Naive thymus-derived CD8-positive, alpha-beta T cell (primary cell): Measurements from ENCODE around the gene CACNA1C. TPM values are rescaled to one million over a fixed set of nuclear protein-coding genes. Genes with fewer than 3 reads are reported as not detected.

Source experiments
- ATAC-seq, 2 donors: fragments of 150-1000 bp; cut with Tn5 transposase in 1 of 2; sonication (Bioruptor Pico), chemical (Tn5 transposase) in 1 of 2; 1 replicate in 1 of 2; 2 replicates in 1 of 2; pipeline ENCODE4 v1.10.0; 2021; ENCODE audit warnings: mild to moderate bottlenecking in 2 of 2, moderate library complexity in 2 of 2
- POLR2A ChIA-PET: fragments of 350-600 bp; sonication (Branson Sonifier 250); formaldehyde crosslinking; loops from one replicate; lab custom pipeline; 2021; ENCODE audit warnings: antibody characterized with exemption; lab: Charles Lee
- DNase-seq, 10 donors: peaks; one replicate each; pipeline versions ENCODE4 v3.0.0 to v3.0.0-alpha.2; 2020 to 2022
- H3K27ac Mint-ChIP-seq, 10 donors: one replicate each; pipeline ENCODE4 v1.8.0; 2020 to 2022; ENCODE audit warnings: mild to moderate bottlenecking in 10 of 10, mixed read lengths in 10 of 10, moderate library complexity in 4 of 10, inconsistent platforms in 1 of 10
- H3K27me3 Mint-ChIP-seq, 5 donors: one replicate each; pipeline ENCODE4 v1.8.0; 2021 to 2022; ENCODE audit warnings: mixed read lengths in 5 of 5
- H3K36me3 Mint-ChIP-seq, 3 donors: one replicate each; pipeline ENCODE4 v1.8.0; 2020 to 2022; ENCODE audit warnings: mixed read lengths in 3 of 3, mild to moderate bottlenecking in 2 of 3, inconsistent platforms in 1 of 3
- H3K4me1 Mint-ChIP-seq, 4 donors: one replicate each; pipeline ENCODE4 v1.8.0; 2021 to 2022; ENCODE audit warnings: mixed read lengths in 4 of 4
- H3K4me3 Mint-ChIP-seq, 10 donors: one replicate each; pipeline ENCODE4 v1.8.0; 2020 to 2022; ENCODE audit warnings: mild to moderate bottlenecking in 10 of 10, mixed read lengths in 10 of 10, moderate library complexity in 6 of 10, inconsistent platforms in 1 of 10
- H3K9me3 Mint-ChIP-seq, 9 donors: one replicate each; pipeline ENCODE4 v1.8.0; 2020 to 2022; ENCODE audit warnings: mixed read lengths in 9 of 9, mild to moderate bottlenecking in 3 of 9, inconsistent platforms in 1 of 9, moderate library complexity in 1 of 9
- polyA plus RNA-seq, 3 donors: library from polyadenylated mRNA; unstranded; fragments of 300-500 nt; fragmentation: Illumina TruSeq; gene quantifications; one replicate each; pipeline ENCODE4 v1.2.3, GENCODE V29; 2021
- total RNA-seq, 8 experiments: library from RNA in 2 of 8; stranded (reverse) in 2 of 8; gene quantifications; one replicate each; pipeline ENCODE4 v1.2.3 and lab custom pipeline; 2021 to 2026

Gene CACNA1C
- total and polyA plus RNA-seq, 5 experiments from 2014 or later, result 0.05 to 0.21 (median 0.16) TPM

DNA sequence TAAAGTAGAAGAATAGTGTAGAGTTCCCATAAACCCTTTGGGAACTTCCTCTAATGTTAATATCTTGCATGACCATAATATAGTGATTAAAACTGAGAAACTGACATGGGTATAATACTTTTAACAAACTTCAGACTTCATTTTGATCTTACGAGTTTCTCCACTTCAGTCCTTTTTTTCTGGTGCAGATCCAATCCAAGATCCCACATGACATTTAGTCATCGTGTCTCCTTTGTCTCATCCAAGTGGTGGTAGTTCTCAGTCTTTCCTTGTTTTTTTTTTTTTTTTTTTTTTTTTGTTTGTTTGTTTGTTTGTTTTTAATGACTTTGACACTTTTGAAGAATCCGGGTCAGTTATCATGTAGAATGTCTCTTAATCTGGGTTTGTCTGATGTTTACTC is 179.2 kb downstream of the CACNA1C start:
- Mint-ChIP-seq H3K27me3 (peaks cover 4 to 40% (median 22%) of the 10 kb centered on the region in 5 donors), H3K36me3 (no peaks in the 10 kb centered on the region), H3K27ac (no peak overlapping the region), H3K9me3 (peaks cover 0 to 13% (median 0%) of the 10 kb centered on the region in 9 donors), H3K4me3 (no peak overlapping the region), H3K4me1 (no peaks in the 10 kb centered on the region)
- POLR2A ChIA-PET, result no interaction called here
- DNase-seq (no peak), ATAC-seq (no peak)

DNA sequence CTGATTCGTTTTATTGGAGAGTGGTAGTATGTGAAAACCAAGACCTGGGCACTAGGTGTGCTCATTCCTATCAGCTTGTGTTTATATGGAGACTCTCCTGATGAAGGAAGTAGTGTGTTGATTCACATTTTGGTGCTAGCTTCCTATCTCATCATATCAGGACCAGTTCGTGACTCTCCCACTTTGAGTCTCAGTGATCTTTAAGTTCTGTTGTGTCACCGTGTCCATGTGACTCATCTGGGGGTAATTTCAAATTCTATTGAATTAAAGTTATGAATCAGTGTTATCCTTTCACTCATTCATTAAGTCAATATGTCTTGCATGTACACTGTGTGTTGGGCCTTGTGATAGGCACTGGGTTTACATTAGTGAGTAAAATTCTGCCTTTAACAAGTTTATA is 180.2 kb downstream of the CACNA1C start:
- Mint-ChIP-seq H3K9me3 (peaks cover 0 to 13% (median 0%) of the 10 kb centered on the region in 9 donors), H3K27ac (no peak overlapping the region), H3K36me3 (no peaks in the 10 kb centered on the region), H3K4me3 (no peak overlapping the region), H3K27me3 (peaks cover 4 to 40% (median 22%) of the 10 kb centered on the region in 5 donors), H3K4me1 (no peaks in the 10 kb centered on the region)
- no peak for DNase-seq
- ATAC-seq, result no peak
- POLR2A ChIA-PET, result no interaction called here

GRCh38 chr12:2234091-2234490 is 181.3 kb downstream of the CACNA1C start:
- ATAC-seq, result no peak
- H3K27me3 Mint-ChIP-seq, result peaks cover 4 to 31% (median 17%) of the 10 kb centered on the region in 5 donors
- no peak overlapping the region for H3K27ac Mint-ChIP-seq
- peaks cover 0 to 7% (median 0%) of the 10 kb centered on the region in 9 donors for H3K9me3 Mint-ChIP-seq
- H3K36me3 Mint-ChIP-seq, result no peaks in the 10 kb centered on the region
- DNase-seq, result no peak
- POLR2A ChIA-PET, result no interaction called here
- peaks cover 0 to 1% (median 0%) of the 10 kb centered on the region in 4 donors for H3K4me1 Mint-ChIP-seq
- no peak overlapping the region for H3K4me3 Mint-ChIP-seq

- Mint-ChIP-seq H3K27me3 (peaks cover 0 to 24% (median 17%) of the 10 kb centered on the region in 5 donors), H3K4me1 (peaks cover 0 to 1% (median 0%) of the 10 kb centered on the region in 4 donors), H3K27ac (no peak overlapping the region), H3K36me3 (no peaks in the 10 kb centered on the region), H3K9me3 (no peaks in the 10 kb centered on the region), H3K4me3 (no peak overlapping the region)
- DNase-seq (no peak), ATAC-seq (no peak)
- POLR2A ChIA-PET, result no interaction called here
Measured at GRCh38 chr12:2234646-2235350, 182.0 kb downstream of the CACNA1C start.

GRCh38 chr12:2236506-2237294 is 183.9 kb downstream of the CACNA1C start:
- H3K36me3 Mint-ChIP-seq, result no peaks in the 10 kb centered on the region
- DNase-seq, result no peak
- no peaks in the 10 kb centered on the region for H3K9me3 Mint-ChIP-seq
- H3K4me3 Mint-ChIP-seq, result no peak overlapping the region
- H3K27ac Mint-ChIP-seq, result no peak overlapping the region
- POLR2A ChIA-PET, result no interaction called here
- H3K27me3 Mint-ChIP-seq, result peaks cover 1 to 23% (median 15%) of the 10 kb centered on the region in 5 donors
- no peak for ATAC-seq
- H3K4me1 Mint-ChIP-seq, result peaks cover 0 to 1% (median 0%) of the 10 kb centered on the region in 4 donors

DNA sequence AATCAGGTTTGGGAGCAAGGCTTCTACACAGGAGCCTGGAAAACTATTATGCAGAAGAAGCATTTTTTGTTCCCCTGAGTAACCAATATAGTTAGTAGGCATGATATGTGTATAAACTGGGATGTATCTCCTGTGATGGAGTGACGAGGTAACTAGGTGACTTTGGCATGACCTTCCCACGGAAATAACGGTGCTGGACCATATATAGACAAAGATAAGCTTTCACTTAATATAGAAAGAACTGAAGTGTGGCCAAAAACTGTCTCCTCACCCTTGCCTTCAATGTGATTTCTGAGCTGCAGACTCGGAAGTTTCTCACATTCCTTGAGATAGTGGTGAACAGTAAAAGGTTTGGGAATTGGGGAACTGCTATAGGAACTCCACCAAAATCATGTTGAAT is 185.3 kb downstream of the CACNA1C start:
- no peak for DNase-seq
- Mint-ChIP-seq H3K4me3 (no peak overlapping the region), H3K36me3 (no peaks in the 10 kb centered on the region), H3K27me3 (peaks cover 1 to 23% (median 14%) of the 10 kb centered on the region in 5 donors), H3K4me1 (peaks cover 0 to 7% (median 5%) of the 10 kb centered on the region in 4 donors), H3K27ac (no peak overlapping the region), H3K9me3 (no peaks in the 10 kb centered on the region)
- POLR2A ChIA-PET, result no interaction called here
- no peak for ATAC-seq

DNA sequence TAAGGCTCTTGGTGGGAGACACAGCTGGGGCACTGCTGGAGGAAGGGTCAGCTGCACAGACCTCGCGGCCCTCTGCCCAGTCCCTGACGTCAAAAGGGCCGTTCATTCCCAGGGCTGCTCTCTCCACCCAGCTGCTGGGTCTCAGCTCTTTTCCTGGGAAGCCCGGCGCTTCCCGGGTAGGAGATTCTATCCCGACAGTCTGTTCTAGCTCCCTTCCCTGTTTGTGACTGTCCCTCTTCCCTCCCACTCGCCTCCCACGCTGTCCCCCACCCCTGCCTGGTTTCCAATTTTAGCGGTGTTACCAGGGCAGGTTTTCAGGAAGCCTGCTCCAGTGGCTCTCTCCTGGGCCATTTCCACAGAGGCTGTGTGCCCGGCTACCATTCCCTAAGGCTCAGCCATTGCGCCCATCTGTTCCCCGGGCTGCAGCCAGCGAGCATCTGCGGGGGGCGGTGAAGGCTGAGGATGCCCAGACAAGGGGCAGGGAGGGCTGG is 186.6 kb downstream of the CACNA1C start:
- Mint-ChIP-seq H3K9me3 (no peaks in the 10 kb centered on the region), H3K4me3 (no peak overlapping the region), H3K36me3 (no peaks in the 10 kb centered on the region), H3K27ac (no peak overlapping the region), H3K4me1 (peaks cover 0 to 8% (median 5%) of the 10 kb centered on the region in 4 donors), H3K27me3 (peaks cover 1 to 18% (median 14%) of the 10 kb centered on the region in 5 donors)
- POLR2A ChIA-PET, result no interaction called here
- no peak for DNase-seq
- no peak for ATAC-seq

GRCh38 chr12:2240390-2240789 is 187.6 kb downstream of the CACNA1C start:
- Mint-ChIP-seq H3K27ac (no peak overlapping the region), H3K27me3 (peaks cover 1 to 11% (median 8%) of the 10 kb centered on the region in 5 donors), H3K36me3 (no peaks in the 10 kb centered on the region)

DNA sequence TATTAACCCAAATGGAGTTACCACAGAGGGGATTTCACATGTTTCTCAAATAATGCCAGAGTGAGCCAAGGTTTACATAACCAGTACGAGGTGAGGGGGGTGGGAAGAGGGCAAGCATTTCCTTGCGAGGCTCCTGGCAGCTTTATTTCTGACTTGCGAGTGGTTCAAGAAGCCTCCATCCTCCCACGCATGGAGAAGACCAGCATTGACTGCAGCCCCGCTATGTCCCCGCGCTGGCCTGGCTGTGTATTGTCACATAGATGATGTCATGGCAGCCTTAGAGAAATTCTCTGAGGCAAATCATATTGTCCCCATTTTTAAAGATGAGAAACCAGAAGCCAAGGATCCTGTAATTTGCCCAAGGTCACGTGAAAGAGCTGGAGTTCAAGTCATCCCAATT is 188.2 kb downstream of the CACNA1C start:
- ATAC-seq (no peak), DNase-seq (no peak)
- Mint-ChIP-seq H3K9me3 (no peaks in the 10 kb centered on the region), H3K4me3 (no peak overlapping the region), H3K27me3 (peaks cover 1 to 10% (median 3%) of the 10 kb centered on the region in 5 donors), H3K4me1 (peaks cover 0 to 8% (median 5%) of the 10 kb centered on the region in 4 donors), H3K36me3 (no peaks in the 10 kb centered on the region), H3K27ac (peak overlapping the region in 1 of 10 donors; percentile 65)
- POLR2A ChIA-PET, result no interaction called here

More at GRCh38 chr12:2240390-2240789, 187.6 kb downstream of the CACNA1C start:
- ATAC-seq (no peak), DNase-seq (no peak)
- H3K4me3 Mint-ChIP-seq, result no peak overlapping the region
- POLR2A ChIA-PET, result no interaction called here
- peaks cover 0 to 8% (median 5%) of the 10 kb centered on the region in 4 donors for H3K4me1 Mint-ChIP-seq
- H3K9me3 Mint-ChIP-seq, result no peaks in the 10 kb centered on the region

- H3K9me3 Mint-ChIP-seq, result no peaks in the 10 kb centered on the region
- peaks cover 0 to 7% (median 1%) of the 10 kb centered on the region in 5 donors for H3K27me3 Mint-ChIP-seq
- DNase-seq (no peak), ATAC-seq (no peak)
- H3K36me3 Mint-ChIP-seq, result no peaks in the 10 kb centered on the region
- peaks cover 0 to 8% (median 5%) of the 10 kb centered on the region in 4 donors for H3K4me1 Mint-ChIP-seq
- no peak overlapping the region for H3K4me3 Mint-ChIP-seq
- no peak overlapping the region for H3K27ac Mint-ChIP-seq
- POLR2A ChIA-PET, result no interaction called here
Measured at GRCh38 chr12:2242216-2242615, 189.4 kb downstream of the CACNA1C start.

DNA sequence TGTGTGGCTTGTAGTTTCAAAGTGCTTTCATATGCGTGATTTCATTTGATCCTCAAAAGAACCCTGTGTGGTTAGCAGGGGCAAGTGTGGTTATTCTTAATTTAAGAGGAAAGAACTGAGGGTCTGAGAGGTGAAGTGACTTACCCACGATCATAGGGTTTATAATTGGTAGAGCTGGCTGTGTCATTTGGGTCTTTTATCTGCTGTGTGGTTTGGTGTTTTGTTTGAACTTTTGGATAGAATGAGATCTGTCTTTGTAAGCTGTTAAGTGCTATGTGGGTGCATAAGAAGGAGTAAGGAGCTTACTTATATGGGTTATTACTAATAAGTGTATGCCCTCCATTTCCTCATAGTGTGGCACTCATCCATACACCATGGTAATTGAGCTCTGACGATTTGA is 190.0 kb downstream of the CACNA1C start:
- Mint-ChIP-seq H3K9me3 (no peaks in the 10 kb centered on the region), H3K27me3 (peaks cover 0 to 7% (median 1%) of the 10 kb centered on the region in 5 donors), H3K4me1 (peaks cover 0 to 8% (median 5%) of the 10 kb centered on the region in 4 donors), H3K27ac (no peak overlapping the region), H3K36me3 (no peaks in the 10 kb centered on the region), H3K4me3 (no peak overlapping the region)
- POLR2A ChIA-PET, result no interaction called here
- no peak for DNase-seq
- no peak for ATAC-seq

- H3K4me3 Mint-ChIP-seq, result no peak overlapping the region
- no peak for ATAC-seq
- peaks cover 0 to 7% (median 1%) of the 10 kb centered on the region in 5 donors for H3K27me3 Mint-ChIP-seq
- no peak for DNase-seq
- POLR2A ChIA-PET, result no interaction called here
- H3K4me1 Mint-ChIP-seq, result peaks cover 0 to 8% (median 5%) of the 10 kb centered on the region in 4 donors
- H3K27ac Mint-ChIP-seq, result no peak overlapping the region
- no peaks in the 10 kb centered on the region for H3K36me3 Mint-ChIP-seq
- H3K9me3 Mint-ChIP-seq, result no peaks in the 10 kb centered on the region
Measured at GRCh38 chr12:2243275-2243674, 190.5 kb downstream of the CACNA1C start.
